B cell (primary cell): ENCODE data around the gene IL22RA2.

Experiments
- EZH2 ChIP-seq: IDR thresholded peaks from 2 replicates; pipeline ENCODE4 v1.6.1; 2012; ENCODE audit warnings: borderline replicate concordance, low read depth, mild to moderate bottlenecking, moderate library complexity, low read length; ENCODE audit not compliant: insufficient read depth, poor library complexity, severe bottlenecking
- TF ChIP-seq, protein P1 (sequence below): fragments of 200-600 bp; IDR thresholded peaks from one replicate; pipeline ENCODE4 v1.8.0; 2022; ENCODE audit warnings: antibody characterized with exemption, mild to moderate bottlenecking

DNA sequence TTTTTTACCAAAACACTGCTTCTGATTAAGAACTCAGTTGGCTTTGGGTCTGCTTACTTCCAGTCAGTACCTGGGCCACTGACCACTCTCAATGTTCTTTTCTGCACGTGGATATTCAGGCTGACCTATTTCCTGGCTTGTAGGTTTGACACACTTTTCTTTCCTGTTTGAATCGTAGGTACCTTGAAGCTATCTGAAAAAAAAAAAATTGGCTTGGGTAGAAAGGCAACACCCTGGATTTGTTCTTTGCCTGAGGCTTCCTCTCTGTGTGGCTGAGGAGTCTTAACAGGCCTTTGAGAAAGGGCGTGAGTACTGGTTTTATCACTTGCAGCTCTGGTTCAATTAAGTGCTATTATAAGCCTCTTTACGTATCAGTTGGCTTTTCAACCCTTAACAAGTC lies 68.1 kb downstream of the IL22RA2 start:
- TF ChIP-seq, protein P1, sequence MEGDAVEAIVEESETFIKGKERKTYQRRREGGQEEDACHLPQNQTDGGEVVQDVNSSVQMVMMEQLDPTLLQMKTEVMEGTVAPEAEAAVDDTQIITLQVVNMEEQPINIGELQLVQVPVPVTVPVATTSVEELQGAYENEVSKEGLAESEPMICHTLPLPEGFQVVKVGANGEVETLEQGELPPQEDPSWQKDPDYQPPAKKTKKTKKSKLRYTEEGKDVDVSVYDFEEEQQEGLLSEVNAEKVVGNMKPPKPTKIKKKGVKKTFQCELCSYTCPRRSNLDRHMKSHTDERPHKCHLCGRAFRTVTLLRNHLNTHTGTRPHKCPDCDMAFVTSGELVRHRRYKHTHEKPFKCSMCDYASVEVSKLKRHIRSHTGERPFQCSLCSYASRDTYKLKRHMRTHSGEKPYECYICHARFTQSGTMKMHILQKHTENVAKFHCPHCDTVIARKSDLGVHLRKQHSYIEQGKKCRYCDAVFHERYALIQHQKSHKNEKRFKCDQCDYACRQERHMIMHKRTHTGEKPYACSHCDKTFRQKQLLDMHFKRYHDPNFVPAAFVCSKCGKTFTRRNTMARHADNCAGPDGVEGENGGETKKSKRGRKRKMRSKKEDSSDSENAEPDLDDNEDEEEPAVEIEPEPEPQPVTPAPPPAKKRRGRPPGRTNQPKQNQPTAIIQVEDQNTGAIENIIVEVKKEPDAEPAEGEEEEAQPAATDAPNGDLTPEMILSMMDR, result no peak
- TF ChIP-seq EZH2, result no peak
